Left lung (tissue), 10 donors: ENCODE measurements around the gene DLL4. TPM values are rescaled to one million over a fixed set of nuclear protein-coding genes. Genes with fewer than 3 reads are reported as not detected.
A peak's percentile ranks its signal among the peaks of the same experiment; 100 is the strongest.

Experiments used
- ATAC-seq: fragments of 200-7000 bp; cut with Tn5 transposase; one replicate; pipeline ENCODE4 v1.9.1; 2020; ENCODE audit warnings: moderate library complexity
- DNase-seq, 4 donors: peaks; one replicate each; pipeline ENCODE4 v3.0.0-alpha.2; 2013 to 2020
- H3K27ac ChIP-seq, 2 donors: fragments of 200-600 bp; sonication (generic) in 1 of 2; one replicate each; pipeline versions ENCODE4 v1.5.0 to v1.8.0; 2020 to 2021
- H3K27me3 ChIP-seq, 2 donors: fragments of 200-600 bp; sonication (generic) in 1 of 2; one replicate each; pipeline versions ENCODE4 v1.5.0 to v1.8.0; 2020 to 2021
- H3K36me3 ChIP-seq, 2 donors: fragments of 200-600 bp; sonication (generic) in 1 of 2; one replicate each; pipeline versions ENCODE4 v1.5.0 to v1.8.0; 2020 to 2021
- H3K4me1 ChIP-seq, 2 donors: fragments of 200-600 bp; one replicate each; pipeline ENCODE4 v1.8.0; 2021
- H3K4me3 ChIP-seq, 2 donors: fragments of 200-600 bp; sonication (generic) in 1 of 2; one replicate each; pipeline versions ENCODE4 v1.5.0 to v1.8.0; 2020 to 2021; ENCODE audit warnings: mild to moderate bottlenecking in 1 of 2
- H3K9me3 ChIP-seq, 2 donors: fragments of 200-600 bp; sonication (generic) in 1 of 2; one replicate each; pipeline versions ENCODE4 v1.5.0 to v1.8.0; 2020 to 2021
- intact Hi-C, 2 donors: fragments of 100-400 bp; cut with DNase I; formaldehyde crosslinking; loops; one replicate each; pipeline versions ENCODE4 v1.11.2 to v1.14.2; 2022
- polyA plus RNA-seq, 6 donors: library from polyadenylated mRNA; unstranded; fragments of 120-200 nt; gene quantifications; one replicate each; pipeline ENCODE4 v1.2.1, GENCODE V29; 2013; ENCODE audit not compliant: insufficient read length in 6 of 6
- total RNA-seq, 2 donors: library from RNA; stranded (reverse); fragmentation: NEBNext Ultra II Directional; extraction: Animal tissue kit (Norgen Biotek cat#: 25700); gene quantifications; one replicate each; pipeline ENCODE4 v1.2.1, GENCODE V29; 2021
- TF ChIP-seq, protein P1 (sequence below), 2 donors: fragments of 200-600 bp; sonication (generic) in 1 of 2; IDR thresholded peaks; one replicate each; pipeline versions ENCODE4 v1.5.0 to v1.8.0; 2021; ENCODE audit warnings: antibody characterized with exemption in 2 of 2
- donor health status: DM: no; HTN: yes; CAD: no.
- donor health status: DM: no; HTN: no; CAD: no.

The DLL4 gene
- total and polyA plus RNA-seq, 8 donors, result 10.4 to 23.7 (median 18.7) TPM

DNA sequence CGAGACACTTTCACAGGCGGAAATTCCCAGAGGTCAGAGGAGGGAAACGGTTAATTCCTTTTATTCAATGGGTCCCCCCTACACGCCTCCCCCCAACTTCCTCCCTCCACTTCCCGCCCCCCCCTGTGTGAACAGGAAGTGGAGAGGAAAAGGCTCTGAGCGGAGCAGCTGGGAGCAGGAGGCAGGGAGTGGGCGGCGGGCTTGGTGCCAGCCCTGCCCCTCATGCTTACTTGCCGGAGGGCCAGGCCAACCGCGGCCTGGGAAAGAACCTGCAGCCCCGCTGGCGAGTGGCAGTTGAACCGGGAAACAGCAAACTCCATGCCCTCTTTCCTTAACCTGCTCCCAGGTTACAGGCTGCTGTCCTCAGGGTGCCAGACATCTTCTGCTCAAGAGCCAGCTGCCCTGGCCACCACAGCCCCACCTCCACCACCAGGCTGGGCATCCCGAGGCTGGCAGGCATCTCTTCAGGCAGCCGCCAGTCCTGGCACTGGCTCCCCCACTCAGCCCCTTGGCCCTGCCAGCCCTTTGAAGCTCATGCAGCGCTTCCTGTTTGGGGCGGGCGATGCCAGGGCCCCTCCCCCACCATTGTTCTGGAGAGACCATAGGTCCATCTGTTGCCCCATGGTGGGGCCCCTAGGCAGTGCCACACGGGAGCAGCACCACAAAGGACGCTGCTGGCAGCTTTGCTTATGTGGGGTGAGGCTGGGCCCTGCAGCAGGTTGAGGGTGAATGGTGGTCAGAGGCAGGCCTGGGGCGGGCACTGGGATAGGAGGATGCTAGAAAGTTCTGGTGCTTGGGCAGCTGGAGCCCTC lies 21.9 kb upstream of the DLL4 start:
- peak; percentile 2 for ATAC-seq

GRCh38 chr15:40908095-40908494 lies 21.0 kb upstream of the DLL4 start:
- peak overlapping the region; percentile 89 to 90 for H3K27ac ChIP-seq
- no peak for DNase-seq
- H3K4me1 ChIP-seq, result peaks cover 29 to 80% of the 10 kb centered on the region in 2 donors
- H3K9me3 ChIP-seq, result no peaks in the 10 kb centered on the region
- no peak overlapping the region for H3K4me3 ChIP-seq
- intact Hi-C loops, result loop anchor here in 1 of 2 donors (5.0 kb wide), 1 partner anchor 114 kb away; no protein-coding TSS in a partner anchor
- TF ChIP-seq, protein P1, sequence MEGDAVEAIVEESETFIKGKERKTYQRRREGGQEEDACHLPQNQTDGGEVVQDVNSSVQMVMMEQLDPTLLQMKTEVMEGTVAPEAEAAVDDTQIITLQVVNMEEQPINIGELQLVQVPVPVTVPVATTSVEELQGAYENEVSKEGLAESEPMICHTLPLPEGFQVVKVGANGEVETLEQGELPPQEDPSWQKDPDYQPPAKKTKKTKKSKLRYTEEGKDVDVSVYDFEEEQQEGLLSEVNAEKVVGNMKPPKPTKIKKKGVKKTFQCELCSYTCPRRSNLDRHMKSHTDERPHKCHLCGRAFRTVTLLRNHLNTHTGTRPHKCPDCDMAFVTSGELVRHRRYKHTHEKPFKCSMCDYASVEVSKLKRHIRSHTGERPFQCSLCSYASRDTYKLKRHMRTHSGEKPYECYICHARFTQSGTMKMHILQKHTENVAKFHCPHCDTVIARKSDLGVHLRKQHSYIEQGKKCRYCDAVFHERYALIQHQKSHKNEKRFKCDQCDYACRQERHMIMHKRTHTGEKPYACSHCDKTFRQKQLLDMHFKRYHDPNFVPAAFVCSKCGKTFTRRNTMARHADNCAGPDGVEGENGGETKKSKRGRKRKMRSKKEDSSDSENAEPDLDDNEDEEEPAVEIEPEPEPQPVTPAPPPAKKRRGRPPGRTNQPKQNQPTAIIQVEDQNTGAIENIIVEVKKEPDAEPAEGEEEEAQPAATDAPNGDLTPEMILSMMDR (IDR thresholded peaks at IDR 0.05), result no peak
- H3K36me3 ChIP-seq, result peaks cover 0 to 8% of the 10 kb centered on the region in 2 donors
- ATAC-seq, result no peak
- no peaks in the 10 kb centered on the region for H3K27me3 ChIP-seq

More for the DNA sequence above, 21.9 kb upstream of the DLL4 start:
- peak in 2 of 4 donors; percentile 71 to 83 for DNase-seq
- TF ChIP-seq, protein P1 (IDR thresholded peaks at IDR 0.05), result no peak
- intact Hi-C loops, result loop anchor here in 1 of 2 donors (5.0 kb wide), 1 partner anchor 115 kb away; no protein-coding TSS in a partner anchor
- H3K4me1 ChIP-seq, result peaks cover 32 to 89% of the 10 kb centered on the region in 2 donors
- H3K9me3 ChIP-seq, result no peaks in the 10 kb centered on the region
- H3K27ac ChIP-seq, result peak overlapping the region; percentile 89 to 90
- H3K36me3 ChIP-seq, result peaks cover 0 to 17% of the 10 kb centered on the region in 2 donors
- peak overlapping the region; percentile 34 for H3K4me3 ChIP-seq
- no peaks in the 10 kb centered on the region for H3K27me3 ChIP-seq

DNA sequence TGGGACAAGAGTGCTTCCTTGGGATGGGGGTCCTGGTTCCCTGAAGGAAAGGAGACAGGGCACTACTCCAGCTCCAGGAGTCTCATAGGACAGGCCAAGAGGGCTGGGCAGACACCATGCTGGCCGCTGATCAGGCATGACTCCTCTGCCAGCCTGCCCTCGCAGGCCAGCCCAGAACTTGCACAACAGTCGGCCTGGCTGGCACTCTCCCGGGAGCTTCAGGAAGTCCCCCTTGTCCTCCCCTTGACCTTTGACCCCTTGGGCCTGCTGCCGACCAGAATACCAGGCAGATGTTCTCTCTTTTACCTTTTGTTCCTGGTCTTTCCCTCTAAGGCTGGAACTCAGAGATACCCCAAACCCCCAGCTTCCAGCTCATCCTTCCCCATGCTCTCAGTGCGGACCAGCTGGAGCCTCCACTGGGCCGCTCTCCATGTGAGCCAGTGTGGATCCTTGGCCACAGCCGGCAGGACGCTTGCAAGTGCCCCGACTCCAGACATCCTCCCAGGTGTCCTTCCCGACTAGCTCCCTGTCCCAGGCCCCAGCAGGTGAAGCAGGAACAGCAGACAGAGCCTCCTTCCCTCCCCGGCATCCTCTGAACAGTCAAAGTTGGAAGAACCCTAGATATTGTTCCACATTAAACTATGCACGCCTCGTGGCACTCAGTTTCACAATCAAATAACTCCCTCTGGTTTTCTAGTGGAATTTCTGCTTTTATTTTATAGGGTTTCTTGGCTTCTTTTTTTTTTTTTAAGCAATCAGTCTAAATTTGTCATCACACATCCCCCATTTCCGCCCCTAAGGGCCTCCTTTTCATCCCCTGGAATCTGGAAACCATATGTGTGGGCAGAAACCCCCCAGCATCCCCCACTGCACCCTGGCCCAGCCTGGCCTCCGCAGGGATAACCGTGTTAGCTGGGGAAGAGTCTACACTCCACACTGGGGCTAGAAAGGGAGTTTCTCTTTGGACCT lies 19.2 kb upstream of the DLL4 start:
- intact Hi-C loops, result loop anchor here in 1 of 2 donors (5.0 kb wide), 1 partner anchor 112 kb away; no protein-coding TSS in a partner anchor
- Histone ChIP-seq H3K36me3 (no peaks in the 10 kb centered on the region), H3K27ac (no peak overlapping the region), H3K27me3 (no peaks in the 10 kb centered on the region), H3K9me3 (no peaks in the 10 kb centered on the region), H3K4me3 (no peak overlapping the region), H3K4me1 (peaks cover 20 to 61% of the 10 kb centered on the region in 2 donors)
- ATAC-seq (no peak), DNase-seq (no peak)
- TF ChIP-seq, protein P1 (IDR thresholded peaks at IDR 0.05), result no peak

- Histone ChIP-seq H3K4me1 (peaks cover 14 to 55% of the 10 kb centered on the region in 2 donors), H3K27ac (peak overlapping the region in 1 of 2 donors; percentile 58)
- no peak for DNase-seq
Observed at GRCh38 chr15:40911141-40911540, 18.0 kb upstream of the DLL4 start.

More at GRCh38 chr15:40911141-40911540, 18.0 kb upstream of the DLL4 start:
- Histone ChIP-seq H3K27me3 (no peaks in the 10 kb centered on the region), H3K36me3 (no peaks in the 10 kb centered on the region), H3K4me3 (no peak overlapping the region), H3K9me3 (no peaks in the 10 kb centered on the region)
- intact Hi-C loops, result no loop called here
- ATAC-seq, result no peak
- TF ChIP-seq, protein P1 (IDR thresholded peaks at IDR 0.05), result no peak
